Lower lobe of right lung (tissue), 2 donors: ENCODE results near the gene A3GALT2. TPM values are rescaled to one million over a fixed set of nuclear protein-coding genes. Genes with fewer than 3 reads are reported as not detected.

Experiments
- ATAC-seq, 2 donors: fragments of 200-7000 bp; cut with Tn5 transposase; one replicate each; pipeline ENCODE4 v1.9.1; 2020 to 2022; ENCODE audit warnings: mild to moderate bottlenecking in 2 of 2, moderate library complexity in 2 of 2
- DNase-seq: peaks from one replicate; pipeline ENCODE4 v3.0.0-alpha.2; 2020
- H3K27ac ChIP-seq: fragments of 200-600 bp; one replicate; pipeline ENCODE4 v1.8.0; 2022
- H3K27me3 ChIP-seq: fragments of 200-600 bp; one replicate; pipeline ENCODE4 v1.8.0; 2022; ENCODE audit warnings: low read depth
- H3K36me3 ChIP-seq: fragments of 200-600 bp; one replicate; pipeline ENCODE4 v1.8.0; 2022; ENCODE audit warnings: mild to moderate bottlenecking
- H3K4me1 ChIP-seq: fragments of 200-600 bp; one replicate; pipeline ENCODE4 v1.8.0; 2022
- H3K4me3 ChIP-seq: fragments of 200-600 bp; one replicate; pipeline ENCODE4 v1.8.0; 2022; ENCODE audit warnings: mild to moderate bottlenecking
- H3K9me3 ChIP-seq: fragments of 200-600 bp; one replicate; pipeline ENCODE4 v1.8.0; 2022
- intact Hi-C: fragments of 100-400 bp; cut with DNase I; formaldehyde crosslinking; loops from one replicate; pipeline ENCODE4 v1.11.0; 2022
- total RNA-seq: library from RNA; stranded (reverse); fragmentation: NEBNext Ultra II Directional; extraction: Animal tissue kit (Norgen Biotek cat#: 25700); gene quantifications from one replicate; pipeline ENCODE4 v1.2.1, GENCODE V29; 2021
- TF ChIP-seq, protein P1 (sequence below): fragments of 200-600 bp; IDR thresholded peaks from one replicate; pipeline ENCODE4 v1.8.0; 2022; ENCODE audit warnings: antibody characterized with exemption, mild to moderate bottlenecking
- donor health status: DM: no; HTN: yes; CAD: no; lungs with severe emphysema.

A3GALT2 gene
- total RNA-seq, 1 donor from 2014 or later: not detected

DNA sequence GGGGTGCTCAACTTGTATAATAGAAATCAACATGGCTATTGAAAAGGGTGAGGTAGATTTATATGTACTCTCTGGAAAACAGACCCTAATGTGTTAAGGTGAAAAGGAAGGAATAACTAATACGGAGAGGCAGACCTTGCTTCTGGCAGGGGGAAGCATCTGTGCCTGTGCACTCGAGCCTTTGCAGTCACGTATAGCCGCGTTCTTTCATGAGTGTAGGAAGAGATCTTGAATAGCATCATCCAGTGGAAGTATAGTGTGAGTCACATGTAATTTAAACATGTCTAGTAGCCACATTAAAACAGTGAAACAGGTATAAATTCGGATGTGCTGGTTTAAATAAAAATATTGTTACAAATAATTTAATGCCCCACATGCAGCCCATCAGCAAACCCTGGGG lies 3.0 kb downstream of the A3GALT2 start:
- no peak for ATAC-seq
- H3K36me3 ChIP-seq: peaks cover 9% of the 10 kb centered on the region
- TF ChIP-seq, protein P1, sequence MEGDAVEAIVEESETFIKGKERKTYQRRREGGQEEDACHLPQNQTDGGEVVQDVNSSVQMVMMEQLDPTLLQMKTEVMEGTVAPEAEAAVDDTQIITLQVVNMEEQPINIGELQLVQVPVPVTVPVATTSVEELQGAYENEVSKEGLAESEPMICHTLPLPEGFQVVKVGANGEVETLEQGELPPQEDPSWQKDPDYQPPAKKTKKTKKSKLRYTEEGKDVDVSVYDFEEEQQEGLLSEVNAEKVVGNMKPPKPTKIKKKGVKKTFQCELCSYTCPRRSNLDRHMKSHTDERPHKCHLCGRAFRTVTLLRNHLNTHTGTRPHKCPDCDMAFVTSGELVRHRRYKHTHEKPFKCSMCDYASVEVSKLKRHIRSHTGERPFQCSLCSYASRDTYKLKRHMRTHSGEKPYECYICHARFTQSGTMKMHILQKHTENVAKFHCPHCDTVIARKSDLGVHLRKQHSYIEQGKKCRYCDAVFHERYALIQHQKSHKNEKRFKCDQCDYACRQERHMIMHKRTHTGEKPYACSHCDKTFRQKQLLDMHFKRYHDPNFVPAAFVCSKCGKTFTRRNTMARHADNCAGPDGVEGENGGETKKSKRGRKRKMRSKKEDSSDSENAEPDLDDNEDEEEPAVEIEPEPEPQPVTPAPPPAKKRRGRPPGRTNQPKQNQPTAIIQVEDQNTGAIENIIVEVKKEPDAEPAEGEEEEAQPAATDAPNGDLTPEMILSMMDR: no peak
- H3K27ac ChIP-seq: no peak overlapping the region
- no peaks in the 10 kb centered on the region for H3K4me1 ChIP-seq
- no peaks in the 10 kb centered on the region for H3K27me3 ChIP-seq
- H3K4me3 ChIP-seq: no peak overlapping the region
- H3K9me3 ChIP-seq: no peaks in the 10 kb centered on the region
- intact Hi-C loops: no loop called here
- DNase-seq: no peak

DNA sequence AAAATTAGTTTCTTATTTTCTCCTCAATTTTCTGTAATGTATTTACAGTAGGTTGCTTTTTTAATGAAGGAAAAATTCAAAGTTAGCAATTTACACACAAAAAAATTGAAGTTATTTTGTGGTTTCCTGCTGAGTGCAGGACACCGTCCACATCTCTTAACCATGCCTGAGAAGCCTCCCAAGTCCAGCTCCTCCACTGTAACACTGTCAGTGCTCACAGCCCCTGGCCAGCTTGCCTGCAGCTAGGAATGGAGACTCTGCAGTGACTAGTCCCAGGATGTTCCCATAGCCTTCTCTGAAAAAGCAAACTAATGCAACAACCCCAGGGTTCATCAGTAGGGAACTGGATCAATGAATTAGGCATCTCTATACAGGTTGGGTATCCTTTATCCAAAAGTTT lies 3.5 kb downstream of the A3GALT2 start:
- Histone ChIP-seq H3K9me3 (no peaks in the 10 kb centered on the region), H3K27ac (no peak overlapping the region), H3K4me1 (no peaks in the 10 kb centered on the region), H3K27me3 (no peaks in the 10 kb centered on the region), H3K4me3 (no peak overlapping the region), H3K36me3 (peaks cover 3% of the 10 kb centered on the region)
- ATAC-seq (no peak), DNase-seq (no peak)
- intact Hi-C loops: no loop called here
- TF ChIP-seq, protein P1: no peak

DNA sequence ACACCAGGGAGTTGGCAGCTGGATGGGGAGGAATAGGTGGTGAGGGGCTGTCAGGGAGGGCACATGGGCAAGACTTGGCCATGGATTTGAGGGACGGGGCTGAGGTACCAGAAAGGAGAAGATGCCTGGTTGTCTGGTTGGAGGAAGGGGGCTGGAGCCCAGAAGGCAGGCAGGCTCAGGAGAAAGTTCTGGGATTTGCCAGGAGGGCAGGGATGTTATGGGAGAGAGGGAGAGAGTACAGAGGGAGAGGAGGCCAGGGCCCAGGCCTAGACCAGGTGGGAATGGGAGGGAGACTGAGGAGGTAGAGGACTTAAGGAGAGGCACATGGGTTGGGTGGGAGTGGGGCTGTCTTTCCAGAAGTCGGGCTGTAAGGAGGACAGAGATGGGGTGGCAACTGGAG lies 4.3 kb downstream of the A3GALT2 start:
- ATAC-seq: no peak
- H3K4me1 ChIP-seq: no peaks in the 10 kb centered on the region

DNA sequence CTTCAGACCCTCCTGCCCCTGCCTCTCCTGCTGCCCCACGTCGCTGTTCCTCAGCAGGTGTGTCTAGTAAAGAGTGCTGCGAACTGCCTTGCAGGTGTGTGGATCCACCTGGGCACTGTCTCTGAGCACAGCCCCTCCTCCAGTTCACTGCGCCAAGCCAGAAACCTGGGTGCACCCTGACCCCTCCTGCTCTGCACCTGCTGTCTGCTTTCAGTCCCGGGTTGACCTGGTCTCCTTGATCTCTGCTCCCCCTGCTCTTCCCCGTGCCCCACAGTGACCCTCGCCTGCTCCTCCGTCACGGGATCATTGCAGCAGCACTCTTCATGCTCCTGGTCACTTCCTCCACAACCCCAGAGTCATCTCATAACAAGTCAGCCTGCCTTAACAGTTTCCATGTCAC lies 6.5 kb downstream of the A3GALT2 start:
- ATAC-seq: no peak
- TF ChIP-seq, protein P1: no peak
- no peak for DNase-seq
- no peaks in the 10 kb centered on the region for H3K27me3 ChIP-seq
- no peaks in the 10 kb centered on the region for H3K36me3 ChIP-seq
- no peak overlapping the region for H3K4me3 ChIP-seq
- intact Hi-C loops: no loop called here
- no peaks in the 10 kb centered on the region for H3K4me1 ChIP-seq
- no peak overlapping the region for H3K27ac ChIP-seq
- H3K9me3 ChIP-seq: no peaks in the 10 kb centered on the region

More for the DNA sequence above, 4.3 kb downstream of the A3GALT2 start:
- peak; percentile 9 for DNase-seq
- H3K9me3 ChIP-seq: no peaks in the 10 kb centered on the region
- H3K27me3 ChIP-seq: no peaks in the 10 kb centered on the region
- H3K36me3 ChIP-seq: no peaks in the 10 kb centered on the region
- H3K27ac ChIP-seq: no peak overlapping the region
- no peak overlapping the region for H3K4me3 ChIP-seq
- TF ChIP-seq, protein P1: no peak
- intact Hi-C loops: no loop called here

DNA sequence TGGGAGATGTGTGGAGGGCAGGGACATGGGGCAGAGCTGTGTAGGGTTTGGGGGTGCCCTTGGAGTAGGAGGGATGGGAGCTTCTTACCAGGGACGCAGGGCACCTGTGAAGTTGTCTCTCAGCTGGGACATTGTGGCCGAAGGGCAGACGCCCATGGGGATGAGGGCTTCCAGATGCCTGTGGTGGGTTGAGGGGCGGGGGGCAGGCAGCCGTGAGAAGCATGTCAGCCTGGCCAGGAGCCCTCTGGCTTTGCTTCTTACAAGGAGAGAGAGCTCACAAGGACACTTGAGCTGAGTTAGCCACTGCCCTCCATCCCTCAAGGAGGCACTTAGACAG lies 8.5 kb downstream of the A3GALT2 start:
- intact Hi-C loops: no loop called here
- Histone ChIP-seq H3K27ac (no peak overlapping the region), H3K27me3 (no peaks in the 10 kb centered on the region), H3K4me1 (no peaks in the 10 kb centered on the region), H3K9me3 (no peaks in the 10 kb centered on the region), H3K36me3 (no peaks in the 10 kb centered on the region), H3K4me3 (no peak overlapping the region)
- DNase-seq: peak; percentile 23
- peak; percentile 40 to 56 for ATAC-seq
- TF ChIP-seq, protein P1: no peak
